ENCODE measurements around the gene VAT1L.

DNA sequence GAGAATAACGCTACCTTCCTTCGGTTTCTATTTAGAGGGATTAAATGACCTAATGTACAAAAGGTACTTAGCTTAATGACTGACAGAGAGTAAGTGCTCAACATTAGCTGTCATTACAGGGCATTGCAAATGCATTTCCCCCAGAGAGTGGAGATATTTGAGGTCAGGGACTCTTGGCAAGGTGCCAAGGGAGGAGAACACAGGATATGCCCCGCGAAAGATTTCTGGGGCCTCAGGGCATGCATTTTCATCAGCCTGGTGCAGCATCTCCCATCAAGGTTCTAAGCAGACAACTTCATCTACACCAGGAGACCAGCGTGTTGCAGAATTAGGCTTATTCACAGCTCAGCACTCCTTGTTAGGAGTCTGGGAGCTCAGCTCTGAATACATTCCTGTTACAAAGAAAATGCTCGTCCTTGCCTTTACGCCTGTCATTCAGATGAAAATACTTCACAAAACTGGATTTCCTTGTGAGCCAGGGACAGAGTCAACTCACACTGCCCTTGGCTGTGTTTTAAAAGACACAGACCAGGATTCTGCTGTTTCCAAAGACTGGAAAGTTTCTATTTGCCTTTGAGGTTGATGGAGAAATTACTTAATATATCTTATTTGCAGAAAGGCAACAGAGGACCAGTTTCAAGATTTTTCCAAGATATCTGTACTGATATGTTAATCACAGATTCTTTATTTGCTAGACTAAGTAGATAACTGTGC, 108.2 kb downstream of the VAT1L start:
- TF ChIP-seq, protein P1, sequence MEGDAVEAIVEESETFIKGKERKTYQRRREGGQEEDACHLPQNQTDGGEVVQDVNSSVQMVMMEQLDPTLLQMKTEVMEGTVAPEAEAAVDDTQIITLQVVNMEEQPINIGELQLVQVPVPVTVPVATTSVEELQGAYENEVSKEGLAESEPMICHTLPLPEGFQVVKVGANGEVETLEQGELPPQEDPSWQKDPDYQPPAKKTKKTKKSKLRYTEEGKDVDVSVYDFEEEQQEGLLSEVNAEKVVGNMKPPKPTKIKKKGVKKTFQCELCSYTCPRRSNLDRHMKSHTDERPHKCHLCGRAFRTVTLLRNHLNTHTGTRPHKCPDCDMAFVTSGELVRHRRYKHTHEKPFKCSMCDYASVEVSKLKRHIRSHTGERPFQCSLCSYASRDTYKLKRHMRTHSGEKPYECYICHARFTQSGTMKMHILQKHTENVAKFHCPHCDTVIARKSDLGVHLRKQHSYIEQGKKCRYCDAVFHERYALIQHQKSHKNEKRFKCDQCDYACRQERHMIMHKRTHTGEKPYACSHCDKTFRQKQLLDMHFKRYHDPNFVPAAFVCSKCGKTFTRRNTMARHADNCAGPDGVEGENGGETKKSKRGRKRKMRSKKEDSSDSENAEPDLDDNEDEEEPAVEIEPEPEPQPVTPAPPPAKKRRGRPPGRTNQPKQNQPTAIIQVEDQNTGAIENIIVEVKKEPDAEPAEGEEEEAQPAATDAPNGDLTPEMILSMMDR (IDR thresholded peaks at IDR 0.05), result no peak
- TF ChIP-seq POLR2A (IDR thresholded peaks at IDR 0.05), result no peak
